Stimulated activated CD4-positive, alpha-beta T cell treated with anti-CD3 and anti-CD28 coated beads, Interleukin-1b, Interleukin-23, amount 100 ng/mL, for 24 hours (primary cell): Measurements from ENCODE around the gene ST8SIA5.

Source experiments
- DNase-seq, 4 experiments: peaks; one replicate each; pipeline ENCODE4 v3.0.0-alpha.2; 2020; ENCODE audit warnings: low read depth in 4 of 4, low spot score in 1 of 4

ST8SIA5 gene

DNA sequence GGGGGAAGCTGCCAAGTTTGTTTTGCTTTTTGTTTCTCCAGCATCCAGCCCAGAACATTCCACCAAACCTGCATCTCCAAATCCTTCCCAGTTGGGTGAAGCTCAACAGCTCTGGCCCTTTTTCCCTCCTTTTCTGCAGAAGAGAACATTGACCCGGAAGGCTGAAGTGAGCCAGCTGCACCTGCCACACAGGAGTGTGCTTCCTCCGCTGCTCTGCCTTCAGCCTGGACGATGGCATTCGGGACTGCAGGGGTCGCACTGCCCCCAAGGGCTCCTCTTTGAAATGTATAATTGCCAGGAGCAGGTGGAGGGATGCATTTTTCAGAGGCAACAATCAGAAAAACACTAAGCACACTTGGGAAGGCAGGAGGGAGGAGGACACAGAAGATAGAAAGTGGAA is 41.8 kb downstream of the ST8SIA5 start:
- no peak for DNase-seq

DNA sequence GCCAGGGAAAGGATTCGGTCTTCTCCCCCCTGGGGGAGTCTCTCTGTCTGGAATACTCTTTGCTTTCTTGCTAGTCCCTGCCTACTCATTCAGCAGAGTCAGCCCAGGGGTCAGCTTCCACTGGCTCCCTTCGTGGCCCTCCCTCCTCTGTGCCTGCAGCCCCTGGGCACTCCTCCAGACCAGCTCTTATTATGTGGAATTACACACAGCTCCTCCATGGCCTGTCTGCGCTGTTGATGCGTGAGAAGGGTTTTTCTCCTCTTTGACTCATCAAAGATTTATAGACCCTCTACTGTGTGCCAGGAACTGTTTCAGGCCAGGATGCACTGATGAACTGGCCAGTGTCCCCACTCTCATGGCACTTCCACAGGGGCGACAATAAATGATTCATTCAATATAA is 44.4 kb downstream of the ST8SIA5 start:
- DNase-seq = no peak

DNA sequence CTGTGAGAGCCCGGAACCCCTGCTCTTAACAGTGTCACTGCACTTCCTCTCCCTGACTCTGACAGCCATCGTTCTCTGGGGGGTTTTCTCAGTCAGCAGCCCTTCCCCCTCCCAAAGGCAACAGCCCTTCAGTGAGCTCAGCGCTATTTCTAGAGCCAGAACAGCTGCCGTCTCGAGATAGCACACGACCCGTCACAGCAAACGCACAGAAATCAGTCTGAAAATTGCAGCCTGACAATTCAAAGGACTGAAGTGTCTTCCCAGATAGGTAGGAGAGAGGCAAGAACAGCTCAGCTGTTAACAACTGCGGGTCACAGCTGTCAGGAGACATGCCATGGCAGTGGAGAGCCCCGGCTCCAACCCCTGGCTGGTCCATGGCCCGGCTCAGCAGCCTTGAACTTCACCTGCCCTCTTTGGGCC is 45.4 kb downstream of the ST8SIA5 start:
- DNase-seq = no peak

DNA sequence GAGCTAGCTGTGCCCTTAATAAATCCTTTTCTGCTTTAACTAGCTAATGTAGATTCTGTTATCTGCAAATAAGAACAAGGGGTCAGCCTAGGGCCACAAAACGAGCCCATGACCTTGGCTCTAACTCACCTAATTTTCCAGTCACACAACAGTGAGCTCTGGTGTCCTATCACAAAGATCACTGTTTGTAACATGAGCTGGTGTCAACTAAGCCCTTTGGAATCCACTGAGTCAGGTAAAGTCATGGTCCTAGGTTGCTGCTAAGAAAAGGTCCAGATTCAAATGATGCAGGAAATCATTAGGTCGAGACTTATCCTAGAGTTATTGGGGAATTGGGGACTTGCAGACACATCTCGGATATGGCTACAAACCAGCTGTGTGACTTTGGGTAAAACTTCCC is 49.9 kb downstream of the ST8SIA5 start:
- DNase-seq = no peak

DNA sequence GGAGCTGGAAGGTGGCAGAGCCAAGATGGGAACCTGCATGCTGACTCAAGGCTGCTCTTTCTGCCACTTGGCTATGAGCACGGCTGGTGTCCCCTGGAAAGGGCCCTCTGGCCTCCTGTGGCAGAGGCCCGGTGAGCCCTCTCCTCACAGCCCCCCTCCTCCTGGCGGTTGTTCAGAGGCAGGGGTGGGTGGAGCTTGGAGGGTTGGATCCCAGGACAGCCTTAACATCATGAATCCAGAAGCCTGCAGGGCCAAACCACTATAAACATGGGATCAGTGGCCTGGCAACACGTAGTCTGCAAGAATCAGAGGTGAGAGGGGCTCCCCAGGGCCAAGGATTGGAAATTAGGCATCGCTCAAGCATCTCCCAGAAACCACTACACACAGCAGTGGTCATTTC is 51.3 kb downstream of the ST8SIA5 start:
- no peak for DNase-seq

DNA sequence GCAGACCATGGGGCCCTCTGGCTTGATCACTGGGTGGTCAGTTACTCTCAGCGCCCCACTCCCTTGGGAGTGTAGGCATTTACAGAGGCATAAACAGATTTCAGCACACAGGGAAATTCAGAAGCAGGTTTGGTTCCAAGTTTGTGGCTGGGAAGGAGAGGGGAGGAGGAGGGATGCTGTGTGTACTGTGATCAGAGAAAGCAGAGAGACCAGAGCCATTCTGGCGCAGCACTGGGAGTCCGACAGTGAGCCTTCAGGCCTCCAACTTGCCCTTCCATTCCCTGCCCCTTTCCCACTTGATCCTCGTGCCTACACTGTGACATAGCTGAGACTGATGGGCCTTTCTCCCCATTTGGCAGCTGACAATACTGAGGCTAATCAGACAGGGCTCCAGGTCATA is 52.0 kb downstream of the ST8SIA5 start:
- no peak for DNase-seq

DNA sequence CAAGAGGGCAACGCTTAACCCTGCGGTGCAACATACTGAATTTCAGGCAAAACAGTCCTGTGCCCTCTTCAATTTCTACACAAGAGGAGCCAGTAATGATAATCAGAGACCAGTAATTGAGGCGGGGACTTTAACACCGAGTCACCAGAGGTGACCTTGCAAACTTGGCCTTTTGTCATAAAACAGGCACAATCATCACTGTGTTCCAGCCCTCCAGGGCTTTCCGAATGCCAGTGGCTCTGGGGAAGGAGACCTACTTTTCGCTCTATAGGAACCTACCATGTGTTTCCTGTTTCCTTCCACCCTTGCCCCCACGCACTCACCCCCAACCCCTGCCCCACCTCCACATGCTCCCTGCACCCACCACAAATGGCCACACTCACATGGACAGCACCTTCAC is 52.7 kb downstream of the ST8SIA5 start:
- DNase-seq = no peak

DNA sequence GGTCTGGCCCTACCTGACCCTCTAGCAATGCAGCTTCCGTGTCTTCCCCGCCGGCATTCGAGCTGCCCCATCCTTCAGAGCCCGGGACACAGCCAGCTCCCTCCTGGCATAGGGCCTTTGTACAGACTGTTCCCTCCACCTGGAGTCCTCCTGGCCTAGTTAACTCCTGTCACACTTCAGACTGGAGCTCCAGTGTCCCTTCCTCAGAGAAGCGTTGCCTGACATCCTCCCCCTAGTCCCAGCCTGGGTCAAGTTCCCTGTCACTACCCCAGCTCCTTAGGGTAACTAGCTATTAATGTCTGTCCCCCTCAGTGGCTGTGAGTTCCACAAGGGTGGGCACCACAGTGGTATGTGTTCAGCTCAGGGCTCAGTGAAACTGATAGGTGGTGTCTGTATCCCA is 54.4 kb downstream of the ST8SIA5 start:
- no peak for DNase-seq

DNA sequence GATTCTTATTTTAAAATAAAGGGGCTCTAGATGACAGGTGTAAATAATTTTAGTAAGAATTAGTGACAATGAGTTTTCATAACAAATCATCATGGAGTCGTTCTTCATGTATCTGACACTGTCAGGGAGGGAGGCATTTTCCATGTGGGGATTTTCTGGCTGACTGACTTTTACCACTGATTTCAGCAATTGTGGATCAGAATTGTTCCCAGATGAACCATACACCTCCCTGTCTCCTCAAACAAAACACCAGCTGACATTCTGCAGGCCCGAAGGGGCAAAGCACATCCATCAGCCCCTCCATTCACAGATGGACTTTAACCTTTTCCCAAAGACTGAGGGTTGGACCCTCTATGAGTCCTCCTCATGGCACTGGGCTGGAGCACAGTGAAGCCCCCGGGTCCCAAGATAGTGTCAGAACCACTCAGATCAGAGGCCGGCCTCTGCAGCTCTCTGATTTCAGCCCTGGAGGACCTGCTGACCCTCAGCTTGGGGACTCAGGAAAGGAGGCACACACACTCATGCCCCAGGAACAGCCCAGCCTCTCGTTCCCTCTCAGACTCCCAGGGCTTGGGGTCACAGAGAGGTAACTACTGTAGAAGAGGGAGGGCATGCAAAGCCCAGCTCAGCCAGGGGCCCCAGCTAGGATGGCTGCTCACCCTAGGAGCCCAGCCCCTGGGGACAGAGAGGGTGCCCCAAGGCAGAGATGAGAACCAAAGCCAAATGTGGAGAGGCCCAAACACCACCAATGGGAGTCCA is 56.6 kb downstream of the ST8SIA5 start:
- no peak for DNase-seq

DNA sequence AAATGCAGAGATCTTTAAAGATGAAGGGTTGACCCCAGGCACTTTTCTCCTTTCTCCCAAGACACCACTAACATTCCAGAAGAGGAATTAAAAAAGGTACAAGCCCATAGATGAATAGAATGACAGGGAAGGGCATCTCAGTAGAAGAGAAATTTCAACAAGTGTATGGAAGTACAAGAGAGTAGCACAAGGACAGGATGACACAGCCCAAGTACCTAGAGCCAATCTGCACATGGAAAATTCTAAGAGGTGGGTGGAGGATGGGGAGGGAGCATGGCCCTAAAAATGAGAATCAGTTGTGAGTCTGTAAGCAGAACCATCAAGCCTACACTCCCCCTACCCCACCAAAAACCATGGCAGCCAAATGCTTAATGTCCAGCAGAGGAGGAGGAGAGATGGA is 60.2 kb downstream of the ST8SIA5 start:
- DNase-seq = no peak

DNA sequence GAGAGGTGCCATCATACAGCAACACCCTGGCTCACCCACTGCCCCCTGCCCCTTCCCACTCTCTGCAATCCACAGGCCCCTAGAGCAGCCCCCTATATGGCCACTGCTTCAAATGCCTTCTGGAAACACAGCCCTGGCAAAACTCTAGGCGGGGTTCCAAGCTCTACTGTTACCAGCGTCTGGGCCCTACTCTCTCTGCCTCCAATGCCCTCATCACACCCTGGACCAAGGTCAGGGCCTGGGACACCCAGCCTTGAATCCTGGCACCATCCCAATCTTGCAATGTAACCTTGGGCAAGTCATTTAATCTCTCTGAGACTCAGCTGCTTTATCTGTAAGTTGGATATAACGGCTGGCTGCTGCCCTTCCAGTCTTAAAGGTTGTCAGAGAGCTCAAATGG is 60.6 kb downstream of the ST8SIA5 start:
- no peak for DNase-seq

DNA sequence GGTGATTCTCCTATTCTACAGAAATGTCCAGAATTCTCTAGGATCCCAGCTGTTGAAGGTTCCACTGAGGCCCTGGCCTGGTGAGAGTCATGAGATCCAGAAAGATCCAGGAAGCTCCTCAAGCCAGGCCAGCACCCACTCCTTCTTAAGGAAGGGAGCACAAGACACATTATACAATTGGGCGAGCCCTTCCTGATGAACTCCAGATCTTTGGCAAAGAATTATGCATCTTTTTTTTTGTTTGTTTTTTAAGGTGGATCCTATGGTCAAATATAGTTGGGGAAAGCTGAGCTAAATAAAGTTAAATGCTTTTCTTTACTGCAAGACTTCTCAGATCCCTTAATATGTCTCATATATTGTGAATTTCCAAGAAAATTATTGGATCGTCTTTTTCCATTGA is 62.9 kb downstream of the ST8SIA5 start:
- DNase-seq = no peak

DNA sequence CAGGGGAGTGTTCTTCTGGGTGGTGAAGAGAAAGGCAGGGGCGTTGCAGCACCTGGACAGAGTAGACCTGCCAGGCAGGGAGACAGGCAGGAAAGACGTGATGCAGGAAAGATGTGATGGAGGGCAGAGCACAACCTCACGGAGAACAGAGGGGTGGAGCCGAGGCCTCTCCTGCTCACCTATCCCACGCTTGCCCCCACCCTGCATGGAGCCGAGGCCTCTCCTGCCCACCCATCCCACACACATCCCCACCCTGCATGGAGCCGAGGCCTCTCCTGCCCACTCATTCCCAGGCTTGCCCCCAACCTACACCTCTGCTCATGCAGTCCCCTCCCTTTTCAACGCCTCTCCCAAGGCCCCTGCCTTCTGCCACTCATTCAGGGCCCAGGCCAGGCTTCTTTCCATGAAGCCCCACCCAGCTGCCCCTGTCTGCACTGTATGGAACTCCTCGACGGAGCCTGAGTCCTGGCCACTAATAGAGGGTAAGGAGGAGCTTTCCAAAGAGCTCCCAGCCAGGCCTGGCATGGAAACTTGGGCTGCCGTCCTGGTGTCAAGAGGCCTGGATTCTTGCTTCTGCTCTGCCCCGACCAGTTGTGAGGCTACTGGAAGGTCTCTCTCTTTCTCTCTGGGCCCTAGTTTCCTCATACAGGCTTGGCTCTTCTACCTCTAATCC is 67.9 kb downstream of the ST8SIA5 start:
- no peak for DNase-seq

DNA sequence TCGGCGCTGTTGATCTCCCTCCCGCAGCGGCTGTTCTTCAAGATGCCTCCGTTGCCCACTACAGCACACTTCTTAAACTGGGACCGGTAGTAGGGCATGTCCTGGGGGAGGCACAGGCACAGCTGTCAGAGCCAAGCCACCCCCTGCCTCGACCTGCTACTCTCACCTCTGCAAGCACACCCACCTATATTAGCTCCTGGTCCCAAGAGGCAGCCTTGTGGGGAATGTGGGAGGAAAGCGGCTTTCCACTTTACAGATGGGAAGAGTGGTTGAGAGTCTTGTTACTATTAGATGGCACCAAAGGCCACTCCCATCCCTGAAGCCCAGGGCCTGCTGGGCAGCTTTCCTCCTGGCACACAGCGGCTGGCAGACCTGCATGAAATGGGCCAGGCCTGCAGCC is 70.7 kb downstream of the ST8SIA5 start:
- DNase-seq = no peak

DNA sequence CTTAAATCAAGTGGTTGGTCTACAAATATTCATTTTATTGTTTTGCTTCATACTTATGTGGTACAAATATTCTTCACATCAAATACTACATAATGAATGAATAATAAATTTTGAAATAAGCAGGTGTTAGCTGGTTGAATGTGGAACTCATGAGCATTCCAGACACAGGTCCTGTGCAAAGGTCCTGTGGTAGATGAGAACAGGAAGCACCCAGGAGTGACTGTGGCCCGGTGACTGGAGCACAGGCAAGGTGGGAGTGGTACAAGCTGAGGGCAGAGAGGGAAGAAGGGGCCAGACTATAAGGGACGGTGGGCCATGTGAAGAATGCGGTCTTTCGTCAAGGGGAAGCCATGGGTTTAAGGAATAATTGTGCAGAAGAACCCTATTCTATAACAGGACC is 73.6 kb downstream of the ST8SIA5 start:
- no peak for DNase-seq

DNA sequence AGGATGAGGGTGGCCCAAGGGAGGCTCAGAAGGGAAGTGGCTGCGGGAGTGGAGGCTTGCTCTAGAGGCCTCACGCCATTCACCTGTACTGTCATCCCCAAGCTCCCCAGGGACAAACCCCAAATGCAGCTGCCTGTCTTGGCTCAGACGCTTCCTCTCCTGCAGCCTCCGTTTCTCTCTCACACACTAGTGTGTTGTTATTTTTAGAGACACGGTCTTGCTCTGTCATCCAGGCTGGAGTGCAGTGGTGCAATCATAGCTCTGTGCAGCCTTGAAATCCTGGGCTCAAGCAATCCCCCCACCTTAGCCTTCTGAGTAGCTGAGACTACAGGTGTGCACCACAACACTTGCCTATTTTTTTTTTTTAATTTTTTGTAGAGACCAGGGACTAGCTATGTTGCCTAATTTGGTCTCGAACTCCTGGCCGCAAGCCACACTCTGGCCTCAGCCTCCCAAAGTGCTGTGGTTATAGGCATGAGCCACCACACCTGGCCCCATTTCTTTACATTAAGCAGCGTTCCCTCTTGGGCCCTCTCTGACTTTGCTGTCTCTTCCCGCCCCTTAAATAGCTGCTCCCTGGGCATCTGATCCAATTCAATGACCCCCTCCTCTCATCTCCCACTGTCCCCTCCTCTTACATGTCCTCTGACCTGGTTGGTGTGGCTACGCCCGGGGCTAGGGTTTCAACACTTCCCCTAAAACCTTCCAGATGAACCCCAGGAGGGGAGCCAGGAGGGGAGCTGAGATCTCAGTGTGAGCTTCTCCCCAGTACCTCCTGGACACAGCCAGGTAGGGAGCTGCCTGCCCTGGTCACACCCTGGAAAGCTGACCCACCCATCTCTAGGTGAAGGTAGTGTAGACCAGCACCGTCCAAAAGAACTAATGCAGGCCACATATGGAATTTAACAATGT is 75.8 kb downstream of the ST8SIA5 start:
- no peak for DNase-seq

DNA sequence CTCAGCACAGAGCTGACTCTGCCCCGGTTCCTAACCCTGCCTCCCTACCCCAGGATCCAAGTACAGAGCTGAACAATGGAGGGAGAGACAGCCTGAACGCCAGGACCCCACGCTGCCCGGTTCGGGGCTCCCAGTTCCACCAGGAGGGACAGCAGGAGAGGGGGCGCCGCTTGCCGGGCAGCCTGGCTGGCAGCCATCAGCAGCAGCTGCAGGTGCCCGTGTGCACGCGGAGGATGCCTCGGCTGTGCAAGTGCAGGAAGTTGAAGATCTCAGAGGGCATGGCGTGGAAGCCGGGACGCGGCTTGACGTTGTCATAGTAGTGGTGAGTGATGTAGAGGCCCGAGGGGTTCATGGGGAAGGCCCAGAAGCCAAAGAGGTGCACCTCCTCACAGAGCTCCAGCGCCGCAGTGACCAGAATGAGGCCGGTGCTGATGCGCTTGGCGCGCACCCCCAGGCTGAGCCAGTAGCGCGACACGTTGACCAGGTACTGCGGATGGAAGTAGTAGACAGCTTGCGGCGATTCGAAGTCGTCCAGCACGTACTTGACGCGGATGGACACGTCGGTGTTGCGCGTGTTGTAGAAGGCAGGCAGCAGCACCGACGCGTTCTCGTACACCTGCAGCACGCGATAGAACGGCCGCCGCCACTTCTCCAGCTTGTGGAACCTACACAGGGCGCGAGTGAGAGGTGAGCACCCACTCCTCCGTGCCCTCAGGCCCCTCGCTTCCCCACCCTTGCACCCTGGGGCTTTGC is 76.8 kb downstream of the ST8SIA5 start:
- DNase-seq = no peak

DNA sequence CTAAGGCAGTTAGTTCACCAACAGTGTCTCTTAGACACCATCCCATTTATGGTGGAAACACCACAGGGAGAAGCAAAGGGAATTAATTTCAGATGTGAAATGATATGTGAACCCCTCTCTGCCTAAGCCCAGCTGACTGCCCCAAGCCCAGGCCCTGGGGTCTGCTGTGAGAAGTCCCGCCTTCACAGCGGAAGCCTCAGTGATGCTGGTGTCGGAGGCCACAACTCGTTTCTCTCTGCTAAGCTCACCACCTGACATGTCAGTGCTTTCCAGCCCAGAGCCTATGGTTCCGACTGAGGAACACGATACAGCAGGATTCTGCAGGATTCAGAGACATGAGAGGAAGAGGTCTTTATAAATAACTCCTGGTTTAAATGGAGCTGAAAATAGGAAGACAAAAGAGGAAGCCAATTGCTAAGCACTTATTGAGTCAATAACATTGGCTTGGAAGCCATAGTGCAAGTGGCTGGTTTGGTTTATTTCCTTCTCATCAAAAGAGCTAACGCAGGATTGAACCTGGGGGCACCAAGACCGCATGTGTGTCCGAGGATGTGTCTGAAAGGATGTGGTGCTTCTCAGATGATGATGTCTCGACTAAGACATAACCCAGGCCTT is 78.0 kb downstream of the ST8SIA5 start:
- no peak for DNase-seq

DNA sequence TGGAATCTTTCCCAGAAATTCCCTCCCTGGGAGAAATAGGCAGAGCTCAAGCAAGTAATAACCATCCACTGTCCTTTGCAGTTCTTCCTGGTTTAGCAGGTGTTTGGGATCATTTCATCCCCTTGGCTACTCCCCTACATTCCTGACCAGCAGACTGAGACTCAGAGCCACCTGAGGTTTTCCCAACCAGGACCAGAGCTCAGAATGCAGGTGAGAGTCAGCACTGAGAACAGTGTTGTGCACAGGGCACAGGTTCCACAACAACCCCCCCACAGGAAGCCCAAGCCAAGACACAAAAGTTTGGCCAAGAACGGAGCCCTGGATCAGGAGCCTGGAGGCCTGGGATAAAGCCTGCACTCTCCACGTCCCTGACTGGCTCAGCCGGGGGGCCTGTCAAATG is 78.8 kb downstream of the ST8SIA5 start:
- no peak for DNase-seq

DNA sequence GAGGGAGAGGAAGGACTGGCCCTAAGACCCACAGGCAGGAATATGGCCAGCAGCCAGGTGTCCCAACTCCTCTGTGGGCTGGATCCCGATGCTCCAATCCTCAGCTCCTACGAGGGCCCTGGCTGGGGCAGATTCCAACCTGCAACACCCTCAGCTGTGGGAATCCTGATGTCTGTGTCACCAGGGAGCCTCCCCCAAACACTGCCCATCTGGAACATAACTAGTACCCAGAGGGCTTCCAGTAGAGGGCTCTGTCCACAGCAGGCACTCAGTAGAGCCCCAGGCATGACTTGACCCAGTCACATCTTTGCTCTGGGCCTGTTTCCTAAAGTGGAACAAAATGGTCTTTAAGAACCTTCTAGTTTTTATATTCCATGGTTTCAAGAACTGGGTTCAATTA is 79.2 kb downstream of the ST8SIA5 start:
- DNase-seq = no peak
